HepG2 (cell line): Measurements from ENCODE around the gene FOXK2.

ENCODE experiments used
- HNRNPH1 ChIP-seq: fragments of 200-400 bp; formaldehyde crosslinking; optimal IDR thresholded peaks from 2 replicates; pipeline ENCODE3; 2017; ENCODE audit warnings: mild to moderate bottlenecking, low read depth, low read length
- REST ChIP-seq, 2 experiments: IDR thresholded peaks; 2 replicates each; pipeline ENCODE4 v1.6.1; 2011 to 2012; ENCODE audit warnings: low read length in 2 of 2, borderline replicate concordance in 1 of 2, low read depth in 1 of 2, mild to moderate bottlenecking in 1 of 2, moderate library complexity in 1 of 2
- ZNF3 ChIP-seq: IDR thresholded peaks from 2 replicates; pipeline ENCODE4 v1.7.0; 2017; ENCODE audit warnings: inconsistent platforms
- ZNF781 ChIP-seq: sonication (generic); formaldehyde crosslinking; IDR thresholded peaks from 2 replicates; pipeline ENCODE4 v1.5.1; 2020; ENCODE audit warnings: borderline replicate concordance, mild to moderate bottlenecking, missing genetic modification reagents; ENCODE audit errors: not compliant biosample characterization

- TF ChIP-seq REST (IDR thresholded peaks at IDR 0.05; ENCODE audit: borderline replicate concordance in 1 of 2, low read depth in 1 of 2, low read length in 2 of 2) (no peak), ZNF781 (CRISPR knock-in tag) (no peak), ZNF3 (CRISPR knock-in tag) (no peak), HNRNPH1 (no peak)
Observed at GRCh38 chr17:82492643-82493225, 26.8 kb upstream of the FOXK2 start.
